GM04504 (cell line): Measurements from ENCODE around the gene LAMTOR2.

Experiments used
- DNase-seq: peaks from one replicate; pipeline ENCODE4 v3.0.0-alpha.2; 2012; ENCODE audit warnings: low read depth

LAMTOR2 gene

DNA sequence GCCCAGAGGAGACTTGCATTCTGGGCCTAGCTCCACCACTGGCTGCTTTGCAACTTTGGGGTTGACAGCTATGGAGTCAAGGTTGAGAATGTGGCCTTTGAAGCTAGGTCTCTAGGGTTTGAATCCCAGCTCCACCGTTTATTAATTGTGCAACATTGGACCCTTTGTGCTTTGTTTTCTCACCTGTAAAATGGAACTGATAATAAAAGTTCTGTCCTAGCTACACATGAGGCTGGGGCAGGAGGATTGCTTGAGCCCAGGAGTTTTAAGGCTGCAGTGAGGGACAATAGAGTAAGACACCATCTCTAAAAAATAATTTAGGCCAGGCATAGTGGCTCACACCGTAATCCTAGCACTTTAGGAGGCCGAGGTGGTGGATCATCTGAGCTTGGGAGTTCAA, 44.7 kb downstream of the LAMTOR2 start:
- DNase-seq: no peak

DNA sequence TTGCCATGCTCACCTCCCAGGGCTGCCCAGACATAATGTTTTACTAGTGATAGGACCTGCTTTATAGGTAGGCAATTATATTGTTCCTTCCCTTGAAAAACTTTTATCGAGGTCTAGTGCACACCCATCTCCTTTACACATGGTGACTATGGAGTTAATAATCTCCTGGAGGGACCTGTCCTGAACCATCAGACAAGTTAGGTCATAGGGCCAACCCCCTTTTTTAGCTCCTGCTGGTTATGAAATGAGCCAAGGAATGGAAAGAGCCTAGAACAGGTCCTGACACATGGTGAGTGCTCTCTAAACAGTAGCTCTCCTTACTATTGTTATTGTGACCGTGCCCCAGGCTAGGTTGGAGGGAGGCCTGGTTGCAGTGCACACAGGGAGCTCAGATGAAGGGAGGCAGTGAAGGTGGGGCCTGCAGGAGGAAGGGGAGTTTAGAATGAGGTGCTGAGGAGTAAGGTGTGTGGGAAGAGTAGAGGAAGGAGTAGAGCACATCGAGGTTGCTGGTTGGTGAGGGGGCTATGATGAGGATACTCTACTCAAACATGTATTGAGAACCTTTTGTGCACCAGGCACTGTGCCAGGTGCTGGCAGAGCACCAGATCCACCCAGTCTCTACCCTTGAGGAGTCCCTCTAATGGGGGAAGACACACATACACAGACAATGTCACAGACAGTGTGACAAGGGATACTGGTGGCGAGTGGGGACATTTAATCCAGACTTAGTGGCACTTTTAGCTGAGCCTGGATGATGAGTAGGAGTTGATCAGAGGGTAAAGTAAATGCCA, 45.8 kb downstream of the LAMTOR2 start:
- DNase-seq: no peak

DNA sequence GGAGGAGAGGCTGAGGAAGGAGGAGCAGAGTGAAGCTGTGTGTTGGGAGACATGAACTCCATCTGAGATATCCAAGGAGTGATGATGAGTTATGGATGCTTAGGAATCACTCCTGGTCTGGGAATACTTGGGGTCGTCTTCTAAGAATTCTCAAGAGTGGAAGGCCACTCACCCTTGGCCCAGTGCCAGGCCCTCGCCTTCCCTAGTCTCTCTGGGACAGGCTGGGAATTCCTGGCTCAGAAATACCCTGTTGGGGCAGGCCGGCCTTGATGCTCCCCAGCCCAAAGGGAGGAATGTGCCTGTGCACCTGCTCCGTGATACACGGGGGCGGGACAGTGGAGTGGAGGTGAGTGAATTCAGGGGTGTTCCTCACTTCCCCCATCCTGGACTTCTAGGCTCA, 47.3 kb downstream of the LAMTOR2 start:
- no peak for DNase-seq

DNA sequence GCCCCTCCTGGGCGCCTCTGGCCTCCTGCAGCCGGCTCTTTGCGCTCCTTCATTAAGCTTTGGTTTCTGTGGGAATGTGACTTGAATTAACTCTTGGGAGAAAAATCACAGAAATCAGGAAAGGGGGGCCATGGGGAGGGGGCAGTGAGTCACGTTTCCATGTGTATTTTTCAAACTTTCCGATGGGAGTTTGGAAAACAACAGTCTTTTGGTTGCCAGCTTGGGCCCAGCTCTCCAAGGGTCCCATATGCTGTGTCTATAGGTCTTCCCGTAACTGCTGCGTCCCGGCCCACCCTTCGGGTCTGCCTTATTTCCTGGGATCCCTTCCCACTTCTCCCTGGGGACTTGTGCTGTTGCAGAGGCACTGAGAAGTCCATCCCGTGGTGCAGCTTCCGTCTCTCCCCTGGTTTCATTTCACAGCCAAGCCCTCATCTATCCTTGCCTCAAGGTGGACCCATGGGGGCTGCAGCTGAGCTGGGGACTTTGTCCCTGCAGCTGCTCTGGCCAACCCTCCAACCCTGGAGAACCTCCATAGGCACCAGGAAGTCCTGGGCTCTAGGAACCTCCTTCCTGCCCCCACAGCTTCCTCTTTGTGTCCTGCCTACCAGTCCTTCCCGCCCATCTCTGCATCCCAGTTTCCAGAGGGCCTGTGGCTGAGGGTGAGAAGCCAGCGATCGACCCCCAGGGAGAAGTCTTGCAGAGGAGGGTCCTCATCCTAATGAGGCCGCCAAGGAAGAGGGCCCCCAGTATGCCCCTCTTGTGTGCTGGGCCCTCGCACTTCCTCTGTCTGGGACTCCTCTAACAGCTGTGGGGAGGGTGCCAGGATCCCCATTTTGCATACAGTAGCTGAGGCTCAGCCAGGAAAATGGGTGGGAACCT, 48.3 kb downstream of the LAMTOR2 start:
- DNase-seq: peak; percentile 46

DNA sequence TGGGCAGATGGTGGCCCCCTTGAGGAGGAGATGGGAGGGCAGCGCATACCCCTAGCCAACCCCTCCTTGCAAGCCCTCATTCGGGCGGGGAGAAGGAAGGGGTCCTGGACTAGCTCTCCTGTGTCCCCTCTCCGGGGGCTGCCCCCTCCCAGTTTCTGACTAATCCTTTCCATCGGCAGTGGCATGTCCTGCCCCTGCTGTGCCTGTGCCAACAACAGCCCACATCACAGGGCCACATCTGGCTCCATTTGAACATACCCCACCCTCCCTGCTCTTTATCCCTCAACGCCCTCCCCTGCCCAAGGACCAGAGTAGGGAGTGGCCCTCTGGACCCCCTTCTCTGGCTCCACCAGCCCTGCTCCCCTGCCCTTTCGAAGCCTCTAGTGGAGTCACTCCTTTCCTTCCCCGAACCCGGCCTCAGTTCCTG, 49.0 kb downstream of the LAMTOR2 start:
- DNase-seq: peak; percentile 62

DNA sequence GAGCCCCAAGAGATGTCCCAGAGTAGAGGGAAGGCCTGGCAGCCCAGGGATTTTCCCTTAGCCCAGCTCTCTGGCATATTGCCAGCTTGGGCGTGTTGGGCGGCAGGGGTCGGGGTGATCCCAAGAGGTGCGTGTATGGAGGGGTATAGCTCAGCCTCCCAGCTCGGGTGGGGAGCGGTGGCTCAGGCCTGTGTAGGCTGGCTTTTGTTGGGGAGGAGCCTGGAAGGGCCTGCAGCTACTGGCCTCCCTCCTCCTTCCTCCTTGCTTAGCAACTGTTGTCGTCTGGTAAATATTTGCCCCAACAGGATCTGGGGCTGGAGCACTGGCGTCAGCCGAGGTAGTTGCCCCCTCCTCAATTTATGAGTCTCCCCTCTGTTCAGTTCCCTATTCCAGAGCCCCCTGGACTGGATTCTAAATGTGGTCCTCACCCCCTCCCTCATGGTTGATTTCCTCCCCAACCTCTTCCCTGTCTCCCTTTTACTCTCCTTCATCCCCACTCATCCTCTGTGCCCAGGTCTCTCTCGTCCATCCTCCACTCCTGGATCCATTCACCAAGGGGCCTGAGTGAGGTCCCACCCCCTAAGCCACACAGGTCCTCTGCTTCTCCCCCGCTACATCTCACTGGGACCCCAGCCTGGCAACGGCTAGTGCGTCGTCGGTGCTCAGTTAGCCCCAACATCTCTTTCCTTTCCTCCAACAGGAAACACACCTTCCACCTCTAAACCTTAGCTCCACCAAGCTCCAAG, 49.7 kb downstream of the LAMTOR2 start:
- peak; percentile 84 for DNase-seq

DNA sequence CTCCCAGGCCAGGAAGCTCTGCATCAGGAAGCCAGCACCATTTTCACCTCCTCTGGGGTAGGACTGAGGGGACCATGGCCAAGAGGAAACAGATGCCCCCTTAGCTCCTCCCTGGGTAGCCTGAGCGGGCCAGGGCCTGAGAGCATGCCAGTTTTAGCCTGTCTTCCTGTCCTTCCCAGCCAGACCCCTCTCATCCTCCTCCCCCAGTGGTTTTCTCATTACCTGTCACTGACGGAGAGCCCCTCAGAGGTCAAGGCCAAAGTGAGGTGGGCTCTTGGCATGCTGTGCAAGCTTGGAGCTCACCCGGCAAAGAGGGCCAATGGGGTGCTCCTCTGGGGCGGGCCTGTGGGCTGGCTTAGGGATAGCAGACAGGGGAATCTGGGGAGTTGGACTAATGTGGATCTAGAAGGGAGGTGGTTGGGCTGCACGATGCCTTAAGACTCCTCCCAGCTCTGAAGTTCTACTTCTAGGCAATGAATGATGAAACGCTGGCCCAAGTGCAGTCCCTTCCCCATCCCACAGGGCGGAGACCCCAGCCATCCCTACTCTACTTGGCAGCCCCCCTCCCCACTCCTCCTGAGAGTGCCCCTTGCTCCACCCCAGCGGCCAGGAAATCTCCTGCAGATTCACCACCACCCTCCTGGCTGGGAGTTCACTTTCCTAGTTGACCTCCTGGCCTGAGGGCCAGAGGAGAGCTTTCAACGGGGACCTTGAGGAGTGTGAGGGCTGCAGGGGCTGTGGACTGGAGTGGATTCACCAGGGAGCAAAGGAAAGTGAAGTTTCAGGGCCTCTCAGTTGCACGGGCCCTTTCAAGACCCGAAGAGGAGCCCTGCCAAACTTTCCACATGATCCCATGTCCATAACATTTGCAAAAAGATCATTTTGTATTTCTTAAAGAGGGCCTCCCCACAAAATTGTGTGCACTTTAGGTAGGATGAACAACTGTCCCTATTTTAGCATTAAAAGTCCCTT, 50.6 kb downstream of the LAMTOR2 start:
- DNase-seq: peak; percentile 76

DNA sequence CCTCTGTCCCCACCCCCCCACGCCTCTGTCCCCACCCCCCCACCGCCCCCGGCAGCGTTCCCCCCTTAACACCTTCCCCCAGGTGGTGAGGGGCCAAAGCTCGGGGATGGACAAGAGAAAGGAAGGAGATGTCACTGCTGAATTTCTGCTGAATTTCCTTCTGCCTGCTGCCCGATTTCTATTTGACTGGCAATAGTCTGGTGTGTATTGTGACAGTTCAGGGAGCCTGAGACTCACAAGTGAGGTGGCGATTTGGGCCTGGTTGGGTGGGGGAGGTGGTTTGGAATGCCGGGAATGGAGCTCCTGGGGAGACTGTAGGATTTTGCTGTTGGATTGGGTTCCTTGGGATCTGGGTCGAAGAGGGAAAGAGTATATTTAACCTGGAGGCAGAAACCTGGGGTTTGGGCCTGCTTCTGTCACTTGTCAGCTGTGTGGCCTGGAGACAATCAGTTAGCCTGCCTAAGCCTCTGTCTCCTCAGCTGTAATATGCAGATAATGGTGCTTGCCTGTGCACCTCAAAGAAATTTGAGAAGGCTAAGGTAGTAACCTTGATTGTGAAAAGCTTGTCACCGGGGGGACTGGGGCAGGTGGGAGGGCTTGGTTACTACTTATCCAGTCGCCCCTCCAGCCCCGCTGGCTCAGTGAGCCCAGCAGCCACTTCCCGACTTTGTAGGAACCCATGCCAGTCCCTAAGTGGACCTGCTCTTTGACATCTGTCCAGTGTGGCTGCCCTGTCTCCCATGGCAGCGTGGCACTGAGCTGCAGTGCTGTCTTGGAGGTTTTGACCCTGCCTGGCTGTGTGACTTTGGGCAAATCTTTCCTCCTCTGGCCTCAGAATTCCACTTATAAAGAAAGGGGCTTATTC, 52.3 kb downstream of the LAMTOR2 start:
- no peak for DNase-seq

DNA sequence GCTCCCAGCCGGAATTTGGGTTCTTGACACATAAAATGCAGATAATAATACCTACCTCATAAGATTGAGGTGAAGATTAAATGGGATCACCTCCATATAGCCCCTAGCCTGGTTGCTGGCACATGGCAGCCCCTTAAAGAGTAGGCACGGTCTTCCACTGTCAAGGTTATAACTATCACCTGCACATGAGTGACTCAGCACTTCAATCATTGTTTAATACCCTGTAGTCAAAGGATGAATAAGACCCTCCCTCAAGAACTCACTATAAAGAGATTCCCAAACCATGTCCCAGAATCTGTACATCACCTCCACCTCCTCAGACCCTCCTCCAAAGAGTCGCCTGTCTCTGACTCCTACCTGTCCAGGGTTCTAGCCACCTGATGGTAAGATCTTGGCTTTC, 53.5 kb downstream of the LAMTOR2 start:
- no peak for DNase-seq
